ENCODE measurements around the gene TOMT.

Gene TOMT

GRCh38 chr11:72078477-72078876, 27.2 kb upstream of the TOMT start:
- TF ChIP-seq POLR2A (IDR thresholded peaks at IDR 0.05; ENCODE audit: low read depth, low read length), result no peak
- no peak for TF ChIP-seq POLR2AphosphoS5 (IDR thresholded peaks at IDR 0.05; ENCODE audit: low read depth, low read length)
- no peak for TF ChIP-seq TAF1 (IDR thresholded peaks at IDR 0.05; ENCODE audit: borderline replicate concordance, low read depth, low read length)
- DNase-seq (ENCODE audit: insufficient read length) (no peak), FAIRE-seq (no peak)

- peak; percentile 17 for FAIRE-seq
- no peak for DNase-seq (ENCODE audit: insufficient read length)
- TF ChIP-seq POLR2AphosphoS5 (IDR thresholded peaks at IDR 0.05; ENCODE audit: low read depth, low read length), result no peak
- no peak for TF ChIP-seq POLR2A (IDR thresholded peaks at IDR 0.05; ENCODE audit: low read depth, low read length)
- no peak for TF ChIP-seq TAF1 (IDR thresholded peaks at IDR 0.05; ENCODE audit: borderline replicate concordance, low read depth, low read length)
Observed at GRCh38 chr11:72079819-72080325, 25.9 kb upstream of the TOMT start.

GRCh38 chr11:72080326-72081183, 25.2 kb upstream of the TOMT start, which contains the start of the genes LRRC51 and NUMA1:
LRRC51 (plus strand) TSS chr11:72080850; CDS start chr11:72089084, 8,234 bp downstream.
NUMA1 (minus strand) TSS chr11:72080542; CDS start chr11:72035943, 44,599 bp downstream.
- peak; percentile 100 for FAIRE-seq
- TF ChIP-seq POLR2AphosphoS5 (IDR thresholded peaks at IDR 0.05; ENCODE audit: low read depth, low read length), result peak; percentile 64; the same call in 1 of the 2 replicates
- TF ChIP-seq POLR2A (IDR thresholded peaks at IDR 0.05; ENCODE audit: low read depth, low read length), result peak; percentile 71; the same call in 1 of the 2 replicates
- TF ChIP-seq TAF1 (IDR thresholded peaks at IDR 0.05; ENCODE audit: borderline replicate concordance, low read depth, low read length), result 0 out of 2 replicates have a peak, but pooled peaks have one; percentile 23
- peak; percentile 87 for DNase-seq (ENCODE audit: insufficient read length)

GRCh38 chr11:72081184-72081644, 24.5 kb upstream of the TOMT start:
- FAIRE-seq (peak; percentile 30), DNase-seq (ENCODE audit: insufficient read length) (no peak)
- TF ChIP-seq POLR2AphosphoS5 (IDR thresholded peaks at IDR 0.05; ENCODE audit: low read depth, low read length), result no peak
- TF ChIP-seq TAF1 (IDR thresholded peaks at IDR 0.05; ENCODE audit: borderline replicate concordance, low read depth, low read length), result no peak
- TF ChIP-seq POLR2A (IDR thresholded peaks at IDR 0.05; ENCODE audit: low read depth, low read length), result no peak

GRCh38 chr11:72081821-72082453, 23.8 kb upstream of the TOMT start:
- FAIRE-seq, result no peak
- TF ChIP-seq TAF1 (IDR thresholded peaks at IDR 0.05; ENCODE audit: borderline replicate concordance, low read depth, low read length) (no peak), POLR2AphosphoS5 (IDR thresholded peaks at IDR 0.05; ENCODE audit: low read depth, low read length) (no peak)

GRCh38 chr11:72083414-72083813, 22.3 kb upstream of the TOMT start:
- FAIRE-seq, result no peak
- no peak for TF ChIP-seq POLR2A (IDR thresholded peaks at IDR 0.05; ENCODE audit: low read depth, low read length)
- TF ChIP-seq POLR2AphosphoS5 (IDR thresholded peaks at IDR 0.05; ENCODE audit: low read depth, low read length), result no peak
- no peak for TF ChIP-seq TAF1 (IDR thresholded peaks at IDR 0.05; ENCODE audit: borderline replicate concordance, low read depth, low read length)

More at GRCh38 chr11:72081821-72082453, 23.8 kb upstream of the TOMT start:
- DNase-seq (ENCODE audit: insufficient read length), result no peak

GRCh38 chr11:72084076-72084475, 21.6 kb upstream of the TOMT start:
- DNase-seq (ENCODE audit: insufficient read length), result no peak
- TF ChIP-seq POLR2A (IDR thresholded peaks at IDR 0.05; ENCODE audit: low read depth, low read length) (no peak), TAF1 (IDR thresholded peaks at IDR 0.05; ENCODE audit: borderline replicate concordance, low read depth, low read length) (no peak), POLR2AphosphoS5 (IDR thresholded peaks at IDR 0.05; ENCODE audit: low read depth, low read length) (no peak)
- no peak for FAIRE-seq

More at GRCh38 chr11:72083414-72083813, 22.3 kb upstream of the TOMT start:
- DNase-seq (ENCODE audit: insufficient read length), result no peak

GRCh38 chr11:72084965-72085364, 20.8 kb upstream of the TOMT start:
- DNase-seq (ENCODE audit: insufficient read length) (no peak), FAIRE-seq (no peak)
- TF ChIP-seq POLR2AphosphoS5 (IDR thresholded peaks at IDR 0.05; ENCODE audit: low read depth, low read length) (no peak), TAF1 (IDR thresholded peaks at IDR 0.05; ENCODE audit: borderline replicate concordance, low read depth, low read length) (no peak), POLR2A (IDR thresholded peaks at IDR 0.05; ENCODE audit: low read depth, low read length) (no peak)

- FAIRE-seq, result no peak
- DNase-seq (ENCODE audit: insufficient read length), result no peak
- TF ChIP-seq POLR2A (IDR thresholded peaks at IDR 0.05; ENCODE audit: low read depth, low read length) (no peak), POLR2AphosphoS5 (IDR thresholded peaks at IDR 0.05; ENCODE audit: low read depth, low read length) (no peak), TAF1 (IDR thresholded peaks at IDR 0.05; ENCODE audit: borderline replicate concordance, low read depth, low read length) (no peak)
Observed at GRCh38 chr11:72085621-72086351, 19.9 kb upstream of the TOMT start.

- no peak for DNase-seq (ENCODE audit: insufficient read length)
- FAIRE-seq, result no peak
- TF ChIP-seq TAF1 (IDR thresholded peaks at IDR 0.05; ENCODE audit: borderline replicate concordance, low read depth, low read length), result no peak
- TF ChIP-seq POLR2AphosphoS5 (IDR thresholded peaks at IDR 0.05; ENCODE audit: low read depth, low read length), result no peak
- TF ChIP-seq POLR2A (IDR thresholded peaks at IDR 0.05; ENCODE audit: low read depth, low read length), result no peak
Observed at GRCh38 chr11:72088076-72088808, 17.5 kb upstream of the TOMT start.

Measured in GM12892 (cell line).